ENCODE measurements around the gene KAT2A.

- no peak for TF ChIP-seq TAF1 (IDR thresholded peaks at IDR 0.05; ENCODE audit: borderline replicate concordance, insufficient read depth, low read length)
- TF ChIP-seq, protein P1, sequence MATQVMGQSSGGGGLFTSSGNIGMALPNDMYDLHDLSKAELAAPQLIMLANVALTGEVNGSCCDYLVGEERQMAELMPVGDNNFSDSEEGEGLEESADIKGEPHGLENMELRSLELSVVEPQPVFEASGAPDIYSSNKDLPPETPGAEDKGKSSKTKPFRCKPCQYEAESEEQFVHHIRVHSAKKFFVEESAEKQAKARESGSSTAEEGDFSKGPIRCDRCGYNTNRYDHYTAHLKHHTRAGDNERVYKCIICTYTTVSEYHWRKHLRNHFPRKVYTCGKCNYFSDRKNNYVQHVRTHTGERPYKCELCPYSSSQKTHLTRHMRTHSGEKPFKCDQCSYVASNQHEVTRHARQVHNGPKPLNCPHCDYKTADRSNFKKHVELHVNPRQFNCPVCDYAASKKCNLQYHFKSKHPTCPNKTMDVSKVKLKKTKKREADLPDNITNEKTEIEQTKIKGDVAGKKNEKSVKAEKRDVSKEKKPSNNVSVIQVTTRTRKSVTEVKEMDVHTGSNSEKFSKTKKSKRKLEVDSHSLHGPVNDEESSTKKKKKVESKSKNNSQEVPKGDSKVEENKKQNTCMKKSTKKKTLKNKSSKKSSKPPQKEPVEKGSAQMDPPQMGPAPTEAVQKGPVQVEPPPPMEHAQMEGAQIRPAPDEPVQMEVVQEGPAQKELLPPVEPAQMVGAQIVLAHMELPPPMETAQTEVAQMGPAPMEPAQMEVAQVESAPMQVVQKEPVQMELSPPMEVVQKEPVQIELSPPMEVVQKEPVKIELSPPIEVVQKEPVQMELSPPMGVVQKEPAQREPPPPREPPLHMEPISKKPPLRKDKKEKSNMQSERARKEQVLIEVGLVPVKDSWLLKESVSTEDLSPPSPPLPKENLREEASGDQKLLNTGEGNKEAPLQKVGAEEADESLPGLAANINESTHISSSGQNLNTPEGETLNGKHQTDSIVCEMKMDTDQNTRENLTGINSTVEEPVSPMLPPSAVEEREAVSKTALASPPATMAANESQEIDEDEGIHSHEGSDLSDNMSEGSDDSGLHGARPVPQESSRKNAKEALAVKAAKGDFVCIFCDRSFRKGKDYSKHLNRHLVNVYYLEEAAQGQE (IDR thresholded peaks at IDR 0.05; ENCODE audit: insufficient read depth in 1 of 2, low read depth in 2 of 2, low read length in 2 of 2): no peak
Measured at GRCh38 chr17:42090964-42091790, 30.0 kb downstream of the KAT2A start.
